Neural cell (in vitro differentiated cells): Measurements from ENCODE around the gene SLC12A7.

Source experiments
- EP300 ChIP-seq: fragments of 450-650 bp; conservative IDR thresholded peaks from 2 replicates; pipeline ENCODE4 v1.6.1; 2014; ENCODE audit warnings: antibody characterized with exemption, mild to moderate bottlenecking, moderate library complexity; ENCODE audit not compliant: poor library complexity, severe bottlenecking
- EZH2 ChIP-seq: fragments of 200-600, 300-800 bp; shearing (Covaris generic), sonication (generic); IDR thresholded peaks from 2 replicates; pipeline ENCODE4 v1.6.1; 2014; ENCODE audit warnings: antibody characterized with exemption, low read length, borderline replicate concordance, mild to moderate bottlenecking; ENCODE audit not compliant: insufficient read depth, poor library complexity, severe bottlenecking
- MXI1 ChIP-seq: fragments of 450-650 bp; conservative IDR thresholded peaks from 2 replicates; pipeline ENCODE4 v1.6.1; 2014; ENCODE audit warnings: antibody characterized with exemption, mild to moderate bottlenecking; ENCODE audit not compliant: poor library complexity, severe bottlenecking
- POLR2AphosphoS5 ChIP-seq: IDR thresholded peaks from 2 replicates; pipeline ENCODE4 v1.6.1; 2012
- RAD21 ChIP-seq: fragments of 450-650 bp; conservative IDR thresholded peaks from 2 replicates; pipeline ENCODE4 v1.6.1; 2014; ENCODE audit warnings: antibody characterized with exemption, mild to moderate bottlenecking, moderate library complexity
- TAF1 ChIP-seq: IDR thresholded peaks from 2 replicates; pipeline ENCODE4 v1.6.1; 2012; ENCODE audit warnings: low read depth
- TF ChIP-seq, protein P1 (sequence below): fragments of 450-650 bp; IDR thresholded peaks from 2 replicates; pipeline ENCODE4 v1.5.1; 2014; ENCODE audit warnings: antibody characterized with exemption, mild to moderate bottlenecking, moderate library complexity; ENCODE audit not compliant: poor library complexity, severe bottlenecking
- TF ChIP-seq, protein P2 (sequence below): IDR thresholded peaks from 2 replicates; pipeline ENCODE4 v1.6.1; 2012; ENCODE audit warnings: borderline replicate concordance

DNA sequence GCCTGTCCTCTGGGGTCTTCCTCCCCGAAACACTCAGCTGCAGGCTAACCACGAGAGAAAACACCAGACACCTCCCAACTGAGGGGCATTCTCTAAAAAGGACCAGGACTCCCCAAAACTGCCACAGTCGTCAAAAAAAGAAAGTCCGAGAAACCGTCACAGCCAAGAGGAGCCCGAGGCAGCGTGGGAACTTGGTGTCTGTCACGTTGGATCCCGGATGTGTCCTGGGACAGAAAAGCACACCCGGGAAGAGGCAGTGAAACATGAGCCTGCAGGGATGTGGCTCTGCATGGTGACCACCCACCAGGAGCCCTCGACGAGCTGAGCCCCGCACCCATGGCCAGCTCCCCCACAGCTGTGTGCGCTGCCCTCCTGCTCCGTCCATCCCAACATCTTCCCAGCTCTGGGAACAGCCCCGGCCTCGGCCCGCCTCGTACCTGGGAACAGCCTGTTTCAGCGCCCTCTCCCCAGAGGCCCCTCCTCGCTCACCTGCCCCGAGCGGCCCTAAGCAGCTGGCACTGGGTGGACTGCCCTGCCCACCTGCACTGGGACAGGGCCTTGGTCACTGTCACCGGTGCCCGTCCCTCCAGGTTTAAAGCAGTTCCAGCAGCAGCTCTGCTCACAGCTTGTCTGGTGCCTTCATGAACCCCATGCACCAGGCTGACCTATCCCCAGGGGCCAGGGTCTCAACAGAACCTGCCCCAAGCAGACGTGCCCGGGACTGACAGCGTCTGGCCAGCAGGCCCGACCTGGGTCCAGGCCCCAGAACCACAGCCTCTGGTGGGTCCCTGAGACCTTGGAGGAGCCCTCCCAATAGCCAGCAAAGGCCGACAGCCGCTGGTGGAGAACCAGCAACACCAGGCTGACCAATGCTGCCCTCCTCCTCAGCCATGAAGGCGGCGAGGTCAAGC, 10.9 kb downstream of the SLC12A7 start:
- TF ChIP-seq, protein P1, sequence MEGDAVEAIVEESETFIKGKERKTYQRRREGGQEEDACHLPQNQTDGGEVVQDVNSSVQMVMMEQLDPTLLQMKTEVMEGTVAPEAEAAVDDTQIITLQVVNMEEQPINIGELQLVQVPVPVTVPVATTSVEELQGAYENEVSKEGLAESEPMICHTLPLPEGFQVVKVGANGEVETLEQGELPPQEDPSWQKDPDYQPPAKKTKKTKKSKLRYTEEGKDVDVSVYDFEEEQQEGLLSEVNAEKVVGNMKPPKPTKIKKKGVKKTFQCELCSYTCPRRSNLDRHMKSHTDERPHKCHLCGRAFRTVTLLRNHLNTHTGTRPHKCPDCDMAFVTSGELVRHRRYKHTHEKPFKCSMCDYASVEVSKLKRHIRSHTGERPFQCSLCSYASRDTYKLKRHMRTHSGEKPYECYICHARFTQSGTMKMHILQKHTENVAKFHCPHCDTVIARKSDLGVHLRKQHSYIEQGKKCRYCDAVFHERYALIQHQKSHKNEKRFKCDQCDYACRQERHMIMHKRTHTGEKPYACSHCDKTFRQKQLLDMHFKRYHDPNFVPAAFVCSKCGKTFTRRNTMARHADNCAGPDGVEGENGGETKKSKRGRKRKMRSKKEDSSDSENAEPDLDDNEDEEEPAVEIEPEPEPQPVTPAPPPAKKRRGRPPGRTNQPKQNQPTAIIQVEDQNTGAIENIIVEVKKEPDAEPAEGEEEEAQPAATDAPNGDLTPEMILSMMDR, result no peak
- TF ChIP-seq POLR2AphosphoS5, result no peak
- TF ChIP-seq EZH2, result no peak
- TF ChIP-seq EP300, result no peak
- no peak for TF ChIP-seq MXI1
- TF ChIP-seq TAF1, result no peak
- no peak for TF ChIP-seq RAD21
- TF ChIP-seq, protein P2, sequence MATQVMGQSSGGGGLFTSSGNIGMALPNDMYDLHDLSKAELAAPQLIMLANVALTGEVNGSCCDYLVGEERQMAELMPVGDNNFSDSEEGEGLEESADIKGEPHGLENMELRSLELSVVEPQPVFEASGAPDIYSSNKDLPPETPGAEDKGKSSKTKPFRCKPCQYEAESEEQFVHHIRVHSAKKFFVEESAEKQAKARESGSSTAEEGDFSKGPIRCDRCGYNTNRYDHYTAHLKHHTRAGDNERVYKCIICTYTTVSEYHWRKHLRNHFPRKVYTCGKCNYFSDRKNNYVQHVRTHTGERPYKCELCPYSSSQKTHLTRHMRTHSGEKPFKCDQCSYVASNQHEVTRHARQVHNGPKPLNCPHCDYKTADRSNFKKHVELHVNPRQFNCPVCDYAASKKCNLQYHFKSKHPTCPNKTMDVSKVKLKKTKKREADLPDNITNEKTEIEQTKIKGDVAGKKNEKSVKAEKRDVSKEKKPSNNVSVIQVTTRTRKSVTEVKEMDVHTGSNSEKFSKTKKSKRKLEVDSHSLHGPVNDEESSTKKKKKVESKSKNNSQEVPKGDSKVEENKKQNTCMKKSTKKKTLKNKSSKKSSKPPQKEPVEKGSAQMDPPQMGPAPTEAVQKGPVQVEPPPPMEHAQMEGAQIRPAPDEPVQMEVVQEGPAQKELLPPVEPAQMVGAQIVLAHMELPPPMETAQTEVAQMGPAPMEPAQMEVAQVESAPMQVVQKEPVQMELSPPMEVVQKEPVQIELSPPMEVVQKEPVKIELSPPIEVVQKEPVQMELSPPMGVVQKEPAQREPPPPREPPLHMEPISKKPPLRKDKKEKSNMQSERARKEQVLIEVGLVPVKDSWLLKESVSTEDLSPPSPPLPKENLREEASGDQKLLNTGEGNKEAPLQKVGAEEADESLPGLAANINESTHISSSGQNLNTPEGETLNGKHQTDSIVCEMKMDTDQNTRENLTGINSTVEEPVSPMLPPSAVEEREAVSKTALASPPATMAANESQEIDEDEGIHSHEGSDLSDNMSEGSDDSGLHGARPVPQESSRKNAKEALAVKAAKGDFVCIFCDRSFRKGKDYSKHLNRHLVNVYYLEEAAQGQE, result no peak
